ENCODE measurements around the gene SP1.
A peak's percentile ranks its signal among the peaks of the same experiment; 100 is the strongest.
"Not testable (repeated sequence)": the region's sequence is repeated elsewhere in the genome, so short reads cannot be mapped to it uniquely, and the experiment has no call there.

Gene SP1

GRCh38 chr12:53380104-53380793 is at the start of gene SP1:
Gene SP1 (plus strand): TSS chr12:53380176. CDS start chr12:53380292, 116 bp downstream.
- DNase-seq, result peak; percentile 44

GRCh38 chr12:53330671-53331070 is 49.3 kb upstream of the SP1 start:
- no peak for DNase-seq

GRCh38 chr12:53332339-53332738 is 47.6 kb upstream of the SP1 start:
- not testable (repeated sequence) for DNase-seq

- no peak for DNase-seq
These were observed 47.2 kb upstream of the SP1 start for GRCh38 chr12:53332744-53333143.

- DNase-seq, result no peak
These were observed 46.7 kb upstream of the SP1 start for GRCh38 chr12:53333289-53333688.

- DNase-seq, result no peak
These were observed 46.1 kb upstream of the SP1 start for GRCh38 chr12:53333845-53334244.

GRCh38 chr12:53334822-53335221 is 45.2 kb upstream of the SP1 start:
- no peak for DNase-seq

- DNase-seq, result no peak
These were observed 43.7 kb upstream of the SP1 start, which contains the start of gene SP7 for GRCh38 chr12:53336181-53336681. Gene SP7 (minus strand): TSS chr12:53336354. CDS start chr12:53335646, 708 bp downstream.

- no peak for DNase-seq
These were observed 42.0 kb upstream of the SP1 start for GRCh38 chr12:53338017-53338416.

- no peak for DNase-seq
These were observed 41.1 kb upstream of the SP1 start for GRCh38 chr12:53338916-53339315.

- no peak for DNase-seq
These were observed 39.6 kb upstream of the SP1 start for GRCh38 chr12:53340398-53340797.

- no peak for DNase-seq
These were observed 36.5 kb upstream of the SP1 start for GRCh38 chr12:53343449-53343848.

- DNase-seq, result no peak
These were observed 36.0 kb upstream of the SP1 start for GRCh38 chr12:53343969-53344368.

GRCh38 chr12:53344487-53344823 is 35.5 kb upstream of the SP1 start:
- DNase-seq, result no peak

- no peak for DNase-seq
These were observed 35.0 kb upstream of the SP1 start for GRCh38 chr12:53344824-53345485.

GRCh38 chr12:53345486-53346188 is 34.3 kb upstream of the SP1 start:
- no peak for DNase-seq

GRCh38 chr12:53346491-53346890 is 33.5 kb upstream of the SP1 start:
- DNase-seq, result no peak

GRCh38 chr12:53347905-53348304 is 32.1 kb upstream of the SP1 start:
- no peak for DNase-seq

- peak; percentile 66 for DNase-seq
These were observed 27.4 kb upstream of the SP1 start for GRCh38 chr12:53352331-53353256.

GRCh38 chr12:53353257-53353655 is 26.7 kb upstream of the SP1 start:
- no peak for DNase-seq

GRCh38 chr12:53355121-53355520 is 24.9 kb upstream of the SP1 start:
- DNase-seq, result no peak

GRCh38 chr12:53358836-53359419 is 21.0 kb upstream of the SP1 start:
- no peak for DNase-seq
